ENCODE results near the gene RIMBP2. TPM values are rescaled to one million over a fixed set of nuclear protein-coding genes. Genes with fewer than 3 reads are reported as not detected.
A peak's percentile ranks its signal among the peaks of the same experiment; 100 is the strongest.

RIMBP2 gene
- total RNA-seq, 1 donor from 2014 or later = 1.1 TPM

DNA sequence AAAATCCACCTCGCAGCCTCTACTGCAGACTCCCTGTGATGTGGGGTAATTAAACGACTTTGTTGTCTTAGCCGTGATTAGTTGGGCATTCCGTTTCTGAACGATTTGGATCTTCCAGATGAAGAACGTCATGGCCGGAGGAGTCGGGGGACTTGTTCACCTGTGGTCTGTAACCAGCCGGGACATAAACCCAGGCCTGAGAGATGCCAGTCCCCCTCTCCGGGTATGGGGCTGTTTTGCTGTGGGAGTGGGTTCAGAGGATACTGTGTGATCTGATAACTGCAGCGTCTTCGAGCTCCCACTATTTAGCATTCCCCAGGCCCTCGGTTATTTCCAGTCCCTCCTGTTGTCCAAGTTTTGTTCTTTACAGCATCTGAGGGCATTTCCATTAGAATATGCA lies 282.3 kb downstream of the RIMBP2 start:
- peak; percentile 41 for DNase-seq (ENCODE audit: low spot score)

GRCh38 chr12:130433411-130433810 lies 282.7 kb downstream of the RIMBP2 start:
- peak; percentile 69 for DNase-seq (ENCODE audit: low spot score)

GRCh38 chr12:130431176-130431575 lies 284.9 kb downstream of the RIMBP2 start:
- DNase-seq (ENCODE audit: low spot score) = peak; percentile 12

GRCh38 chr12:130429656-130430505 lies 286.2 kb downstream of the RIMBP2 start:
- DNase-seq (ENCODE audit: low spot score) = peak; percentile 81

GRCh38 chr12:130428116-130428515 lies 288.0 kb downstream of the RIMBP2 start:
- peak; percentile 83 for DNase-seq (ENCODE audit: low spot score)

- peak; percentile 76 for DNase-seq (ENCODE audit: low spot score)
Observed at GRCh38 chr12:130427381-130427887, 288.7 kb downstream of the RIMBP2 start.

GRCh38 chr12:130425698-130426245 lies 290.3 kb downstream of the RIMBP2 start:
- DNase-seq (ENCODE audit: low spot score) = peak; percentile 85

- peak; percentile 84 for DNase-seq (ENCODE audit: low spot score)
Observed at GRCh38 chr12:130424858-130425697, 291.0 kb downstream of the RIMBP2 start.

GRCh38 chr12:130423991-130424857 lies 291.9 kb downstream of the RIMBP2 start:
- peak; percentile 85 for DNase-seq (ENCODE audit: low spot score)

GRCh38 chr12:130423136-130423535 lies 293.0 kb downstream of the RIMBP2 start:
- peak; percentile 28 for DNase-seq (ENCODE audit: low spot score)

GRCh38 chr12:130422676-130423075 lies 293.4 kb downstream of the RIMBP2 start:
- peak; percentile 74 for DNase-seq (ENCODE audit: low spot score)

DNA sequence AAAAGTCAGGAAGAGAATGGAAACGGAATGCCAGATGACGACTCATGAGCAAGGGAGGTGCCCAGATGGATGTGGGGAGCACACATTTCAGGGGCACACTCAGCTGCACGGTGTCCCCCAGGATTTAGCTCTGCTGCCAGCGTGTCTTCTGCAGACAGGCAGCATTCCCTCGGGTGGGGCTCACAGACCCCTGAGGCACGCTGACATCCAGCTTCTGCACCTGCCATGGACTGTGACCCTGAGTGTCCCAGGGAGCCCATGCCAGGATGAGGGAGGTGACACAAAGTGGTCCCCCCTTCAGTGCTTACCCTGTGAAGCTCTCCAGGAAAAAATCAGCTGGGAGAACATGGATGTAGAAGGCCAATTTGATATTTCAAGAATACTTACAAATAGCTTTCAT lies 294.2 kb downstream of the RIMBP2 start:
- peak; percentile 53 for DNase-seq (ENCODE audit: low spot score)

DNA sequence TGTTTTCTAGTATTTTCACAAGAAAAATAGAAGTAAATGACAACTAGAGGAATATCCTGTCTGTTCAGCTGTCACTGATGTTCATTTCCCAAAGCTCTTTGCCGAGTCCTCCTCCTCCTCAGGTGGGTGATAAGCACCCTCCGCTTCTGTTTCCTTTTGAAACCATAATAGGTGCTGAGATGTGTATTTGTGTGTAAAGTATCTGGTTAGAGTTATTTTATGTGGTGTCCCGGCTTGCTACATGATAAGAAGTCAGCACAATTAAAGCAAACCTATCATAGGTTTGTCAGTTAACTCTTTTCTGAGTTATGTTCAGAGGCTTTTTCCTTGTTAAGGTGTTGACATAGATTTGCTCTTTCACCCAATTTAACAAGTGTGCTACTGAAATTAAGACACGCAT lies 296.0 kb downstream of the RIMBP2 start:
- DNase-seq (ENCODE audit: low spot score) = no peak

DNA sequence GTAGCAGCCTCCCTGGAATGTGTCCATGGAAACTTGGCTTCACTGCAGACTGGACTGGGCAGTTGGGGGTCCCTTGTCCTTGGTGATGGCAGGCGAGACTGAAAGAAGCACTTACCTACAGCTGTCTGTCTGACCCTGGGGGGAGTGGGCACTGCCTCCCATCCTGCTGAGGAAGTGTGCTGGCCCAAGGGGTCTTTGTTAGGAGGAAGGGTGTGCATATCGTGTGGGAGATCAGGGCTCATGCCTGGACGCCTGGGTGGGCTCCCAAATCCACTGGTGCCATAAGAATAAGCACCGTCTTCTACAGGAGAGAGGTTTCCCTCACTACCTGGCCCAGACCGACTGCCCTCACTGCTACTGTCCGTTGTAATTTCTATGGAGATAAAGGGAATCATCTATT lies 297.0 kb downstream of the RIMBP2 start:
- no peak for DNase-seq (ENCODE audit: low spot score)

DNA sequence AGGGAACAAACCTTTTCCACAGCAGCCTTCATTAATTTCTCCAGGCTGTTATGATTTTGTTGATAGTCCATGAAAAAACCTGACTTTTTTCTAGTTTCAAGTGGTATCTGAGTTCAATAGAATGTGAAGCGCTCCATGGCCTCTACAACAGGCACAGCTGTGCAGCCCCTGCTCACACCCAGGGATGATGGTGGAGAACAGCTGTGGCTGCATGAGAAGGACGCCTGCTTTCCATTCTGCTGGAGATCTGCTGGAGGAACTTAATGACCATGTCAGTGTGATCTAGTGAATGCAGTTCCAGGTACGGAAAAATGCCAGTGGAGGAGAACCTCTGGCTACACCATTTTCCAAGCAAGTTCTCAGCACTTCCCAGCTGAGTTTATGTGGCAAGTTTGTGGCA lies 297.8 kb downstream of the RIMBP2 start:
- DNase-seq (ENCODE audit: low spot score) = no peak

DNA sequence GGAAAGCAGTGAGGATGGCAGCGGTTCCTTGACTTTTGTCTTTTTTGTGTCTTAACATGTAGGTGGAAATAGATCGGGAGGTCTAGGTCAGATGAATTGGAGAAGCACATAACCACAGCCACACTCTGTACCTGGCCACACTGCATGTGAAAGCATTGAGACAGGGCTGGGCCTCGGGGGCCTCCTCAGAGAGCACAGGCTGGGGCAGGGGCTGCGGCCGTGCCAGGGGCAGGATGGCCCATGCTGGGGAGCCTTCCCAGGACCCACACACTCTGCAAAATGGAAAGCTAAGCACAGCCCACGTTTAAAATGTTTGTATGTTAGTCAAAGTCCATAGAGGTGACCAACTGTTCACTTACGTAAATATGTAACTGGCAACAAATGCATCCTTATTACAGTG lies 301.7 kb downstream of the RIMBP2 start:
- no peak for DNase-seq (ENCODE audit: low spot score)

DNA sequence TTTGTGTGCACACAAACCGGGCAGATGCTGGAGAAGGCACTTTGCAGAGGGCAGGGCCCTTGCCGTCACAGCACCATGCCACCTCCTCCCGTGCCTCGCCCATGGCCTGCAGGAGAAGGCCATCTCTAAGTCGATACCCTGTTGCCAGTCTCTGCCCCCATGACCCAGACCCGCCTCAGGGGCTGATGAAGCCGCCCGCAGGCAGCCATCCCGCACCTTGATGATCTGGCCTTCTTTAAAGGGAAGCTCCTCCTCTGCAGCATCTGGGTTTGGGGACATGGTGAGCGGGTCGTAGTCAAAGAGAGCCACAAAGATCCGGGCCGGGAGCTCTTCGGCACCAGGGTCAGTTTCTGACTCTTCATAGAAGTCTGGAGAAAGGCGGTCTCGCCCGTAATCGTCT lies 302.2 kb downstream of the RIMBP2 start:
- DNase-seq (ENCODE audit: low spot score) = no peak

DNA sequence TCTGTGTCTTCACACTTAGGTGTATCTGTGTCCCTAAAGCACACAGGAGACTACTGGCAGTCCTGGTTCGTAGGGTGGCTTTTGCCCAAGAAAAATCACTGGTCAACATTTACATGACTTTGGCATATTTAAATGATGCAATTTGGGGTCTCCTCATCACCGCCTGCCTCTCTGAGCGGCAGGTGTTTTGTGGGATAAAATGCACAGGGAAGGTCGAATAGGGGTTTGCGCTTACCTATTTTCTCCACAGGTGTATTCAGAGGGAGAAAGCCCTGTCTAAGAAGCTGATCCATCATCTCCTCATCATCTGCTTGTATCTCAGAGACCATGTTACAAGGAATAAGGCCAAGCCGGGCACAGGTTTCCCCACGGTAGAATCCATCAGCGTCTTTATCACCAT lies 303.7 kb downstream of the RIMBP2 start:
- no peak for DNase-seq (ENCODE audit: low spot score)

DNA sequence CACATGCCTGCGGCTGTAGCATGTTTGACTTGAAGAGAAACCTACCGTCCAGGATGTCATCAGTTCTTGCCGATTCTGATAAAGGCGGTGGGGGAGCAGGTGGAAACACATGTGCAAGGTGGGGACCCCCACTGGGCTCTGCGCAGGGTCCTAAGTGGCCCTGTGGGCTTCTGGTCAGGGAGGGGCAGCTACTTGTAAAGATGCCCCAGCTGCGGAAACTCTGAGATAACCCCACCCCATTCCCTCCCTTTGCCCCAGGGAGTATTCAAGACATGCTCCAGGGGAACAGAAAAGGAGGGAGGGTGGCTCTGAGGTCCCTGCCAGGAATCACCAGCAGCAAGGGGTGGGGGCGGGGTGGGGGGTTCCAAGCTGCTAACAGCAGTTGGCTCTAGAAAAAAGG lies 310.8 kb downstream of the RIMBP2 start:
- DNase-seq (ENCODE audit: low spot score) = no peak

DNA sequence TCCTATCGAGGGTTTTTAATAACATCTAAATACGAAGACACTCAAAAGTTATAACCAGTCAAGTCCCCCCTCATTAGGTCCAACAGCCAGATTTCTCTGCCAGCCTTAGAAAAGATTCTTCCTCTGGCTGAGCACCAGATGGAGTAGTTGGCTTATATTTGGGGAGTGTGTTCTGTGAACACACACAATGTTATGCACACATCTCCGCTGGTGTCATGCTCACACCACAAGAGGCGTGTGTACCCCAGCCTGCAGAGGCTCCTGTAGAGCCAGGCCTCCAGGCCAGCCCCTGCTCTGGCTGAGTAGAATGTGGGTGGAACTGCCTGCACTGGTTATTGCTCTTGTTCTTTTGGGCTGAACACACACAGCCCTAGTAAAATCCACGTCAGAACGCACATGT lies 314.4 kb downstream of the RIMBP2 start:
- DNase-seq (ENCODE audit: low spot score) = no peak

Data from mesenteric fat pad (tissue), 1 donor.